Measurements from ENCODE around the gene KRTAP5-6.

DNA sequence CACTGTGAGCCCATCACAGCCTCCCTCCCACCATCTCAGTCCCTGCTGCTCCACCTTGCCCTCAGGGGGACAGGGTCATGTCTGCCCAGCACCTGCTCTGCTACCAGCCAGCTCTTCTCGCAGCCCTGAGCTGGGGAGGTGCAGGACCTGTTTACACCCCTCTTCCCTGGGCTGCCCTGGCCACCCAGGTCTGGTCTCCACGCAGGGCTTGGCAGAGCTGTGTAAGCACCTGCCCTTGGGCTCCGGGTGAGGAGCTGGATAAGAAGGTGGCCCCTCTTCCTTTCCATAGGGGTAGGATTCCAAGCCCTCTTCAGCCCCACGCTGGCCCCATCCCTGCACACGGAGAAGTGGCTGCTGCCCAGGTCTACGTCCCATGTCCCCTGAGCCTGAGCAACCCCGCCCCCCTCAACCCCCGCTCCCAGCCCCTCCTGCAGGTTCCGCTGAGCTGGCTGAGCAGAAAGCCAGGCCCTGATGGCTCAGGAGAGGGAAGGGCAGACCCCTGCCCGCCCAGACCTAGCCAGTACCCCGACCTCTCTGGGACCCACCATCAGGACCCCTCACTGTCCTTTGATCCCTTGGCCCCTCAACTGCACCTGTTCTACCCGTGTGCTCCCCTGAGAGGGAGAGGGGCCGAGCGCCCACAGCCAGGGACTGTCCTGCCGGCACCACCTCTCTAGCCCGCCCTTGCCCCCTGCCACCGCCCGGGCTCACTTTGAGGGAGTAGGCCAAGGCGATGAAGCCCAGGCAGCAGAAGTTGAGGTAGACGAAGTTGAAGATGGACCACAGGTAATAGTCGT lies 50.2 kb downstream of the KRTAP5-6 start:
- TF ChIP-seq GATA3 (IDR thresholded peaks at IDR 0.05; ENCODE audit: low read depth, low read length) (no peak), GATA2 (IDR thresholded peaks at IDR 0.05; ENCODE audit: low read depth, low read length) (no peak)
